HFFc6 (cell line): ENCODE measurements around the gene SSBP2. TPM values are rescaled to one million over a fixed set of nuclear protein-coding genes. Genes with fewer than 3 reads are reported as not detected.

ENCODE experiments used
- DNase-seq: peaks from one replicate; pipeline ENCODE4 v3.0.0-alpha.2; 2018
- H3K27ac Mint-ChIP-seq: 2 replicates; pipeline ENCODE4 v1.8.0; 2020; ENCODE audit warnings: mild to moderate bottlenecking, mixed read lengths
- H3K27me3 Mint-ChIP-seq: 2 replicates; pipeline ENCODE4 v1.8.0; 2021; ENCODE audit warnings: mild to moderate bottlenecking, moderate library complexity, mixed read lengths; ENCODE audit not compliant: insufficient read depth
- H3K36me3 Mint-ChIP-seq: 2 replicates; pipeline ENCODE4 v1.8.0; 2021; ENCODE audit warnings: low read depth, mixed read lengths
- H3K4me1 Mint-ChIP-seq: 2 replicates; pipeline ENCODE4 v1.8.0; 2020; ENCODE audit warnings: low read depth, mixed read lengths
- H3K4me3 Mint-ChIP-seq: 2 replicates; pipeline ENCODE4 v1.8.0; 2020; ENCODE audit warnings: mild to moderate bottlenecking, moderate library complexity, mixed read lengths
- H3K9me3 Mint-ChIP-seq: 2 replicates; pipeline ENCODE4 v1.8.0; 2020; ENCODE audit warnings: mild to moderate bottlenecking, mixed read lengths
- CTCF ChIP-seq: fragments of 200-600 bp; sonication (generic); IDR thresholded peaks from 2 replicates; pipeline ENCODE4 v1.5.0; 2021; ENCODE audit warnings: antibody characterized with exemption, mild to moderate bottlenecking
- long read RNA-seq: library from polyadenylated mRNA; unstranded; transcript quantifications from one replicate; pipeline ENCODE4 v2.0.0, GENCODE V29; 2019
- total RNA-seq, 6 experiments: library from RNA; stranded (reverse); fragmentation: NEBNext Ultra II Directional; extraction: Animal tissue kit (Norgen Biotek cat#: 25700); gene quantifications; 2 replicates in 1 of 6; 3 replicates in 5 of 6; pipeline ENCODE4 v1.2.3, GENCODE V29; 2021

SSBP2 gene
- total RNA-seq: 10 to 100 TPM; 21.0 to 28.6 (median 25.1) TPM
- long read RNA-seq, full-length matches to known transcripts: 21 of 28 reads
- long read RNA-seq, partial matches to known transcripts: 1 of 28 reads
- long read RNA-seq, other reads (novel, unspliced or antisense): 6 of 28 reads

DNA sequence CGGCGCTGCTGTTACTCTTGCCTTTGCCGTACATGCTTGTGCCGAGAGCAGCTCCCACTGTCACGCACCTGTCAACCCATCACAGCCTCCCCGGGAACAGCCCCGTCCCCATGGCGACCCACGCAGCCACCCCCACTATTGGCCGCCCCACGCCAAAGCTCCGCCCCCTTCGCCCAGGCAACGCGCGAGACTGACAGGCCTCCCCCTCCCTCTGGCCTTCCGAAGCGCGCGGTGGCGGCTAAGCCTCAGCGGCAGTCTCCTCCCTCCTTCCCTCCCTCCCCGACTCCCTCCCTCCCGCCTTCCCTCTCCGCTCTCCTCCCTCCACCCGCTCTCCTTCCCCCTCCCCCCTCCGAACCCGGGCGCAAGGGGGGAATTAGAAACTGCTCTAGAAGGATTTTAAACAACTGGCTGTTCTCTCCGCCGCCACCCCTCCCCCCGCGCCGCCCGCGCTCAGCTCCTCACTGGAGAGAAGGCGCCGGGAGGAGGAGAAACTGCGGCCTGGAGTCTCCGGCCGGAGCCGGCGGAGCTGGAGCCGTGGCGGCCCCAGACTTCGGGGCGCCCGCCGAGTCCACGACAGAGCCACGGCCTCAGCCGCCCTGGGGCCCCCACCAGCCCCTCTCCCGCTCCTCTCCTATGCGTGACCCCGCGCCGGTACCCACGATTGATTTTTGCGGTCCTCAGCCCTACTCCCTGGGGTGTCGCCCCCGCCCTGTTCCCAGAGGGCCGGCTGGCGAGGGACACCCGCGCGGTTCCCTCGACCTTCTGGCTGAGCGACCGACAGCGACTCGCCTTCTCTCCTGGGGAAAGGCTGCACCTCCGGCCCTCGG is at the start of gene SSBP2:
SSBP2 (minus strand) TSS at position 89 of the 827 bp plus-strand sequence; CDS start at position 34, 55 bp downstream.
- TF ChIP-seq CTCF: no peak
- H3K27me3 Mint-ChIP-seq: no peaks in the 10 kb centered on the region
- H3K27ac Mint-ChIP-seq: peak within 1 kb of the TSS; percentile 92
- DNase-seq: peak; percentile 96
- H3K4me3 Mint-ChIP-seq: peak within 1 kb of the TSS; percentile 91
- no peaks in the 10 kb centered on the region for H3K36me3 Mint-ChIP-seq
- peaks cover 54% of the 10 kb centered on the region for H3K4me1 Mint-ChIP-seq
- no peaks in the 10 kb centered on the region for H3K9me3 Mint-ChIP-seq

DNA sequence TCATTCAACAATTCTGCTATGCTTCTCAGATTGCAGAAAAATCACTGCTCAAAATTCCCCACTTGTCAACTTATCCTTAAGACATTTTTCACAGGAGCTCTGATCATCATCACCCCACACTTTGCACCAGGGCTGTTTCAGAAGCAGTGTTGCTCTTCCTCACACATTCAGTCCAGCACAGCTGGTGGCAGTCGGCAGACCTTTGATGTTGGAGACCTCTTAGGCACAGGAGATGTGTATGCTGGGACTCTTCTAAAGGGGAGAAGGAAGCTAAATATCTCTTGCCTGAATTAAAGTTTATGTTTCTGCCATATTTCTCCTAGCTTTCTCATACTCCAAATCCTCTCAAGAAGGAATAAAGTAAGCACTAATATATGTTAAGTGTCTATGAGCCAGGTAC is 44.8 kb upstream of the SSBP2 start:
- no peaks in the 10 kb centered on the region for H3K36me3 Mint-ChIP-seq
- no peak for TF ChIP-seq CTCF
- no peaks in the 10 kb centered on the region for H3K9me3 Mint-ChIP-seq
- H3K27me3 Mint-ChIP-seq: peaks cover 5% of the 10 kb centered on the region
- H3K27ac Mint-ChIP-seq: no peak overlapping the region
- DNase-seq: no peak
- H3K4me3 Mint-ChIP-seq: no peak overlapping the region
- no peaks in the 10 kb centered on the region for H3K4me1 Mint-ChIP-seq

GRCh38 chr5:81794226-81794625 is 43.3 kb upstream of the SSBP2 start:
- no peak overlapping the region for H3K27ac Mint-ChIP-seq
- no peaks in the 10 kb centered on the region for H3K4me1 Mint-ChIP-seq
- TF ChIP-seq CTCF: no peak
- H3K36me3 Mint-ChIP-seq: no peaks in the 10 kb centered on the region
- DNase-seq: no peak
- no peak overlapping the region for H3K4me3 Mint-ChIP-seq
- H3K9me3 Mint-ChIP-seq: no peaks in the 10 kb centered on the region
- peaks cover 5% of the 10 kb centered on the region for H3K27me3 Mint-ChIP-seq

DNA sequence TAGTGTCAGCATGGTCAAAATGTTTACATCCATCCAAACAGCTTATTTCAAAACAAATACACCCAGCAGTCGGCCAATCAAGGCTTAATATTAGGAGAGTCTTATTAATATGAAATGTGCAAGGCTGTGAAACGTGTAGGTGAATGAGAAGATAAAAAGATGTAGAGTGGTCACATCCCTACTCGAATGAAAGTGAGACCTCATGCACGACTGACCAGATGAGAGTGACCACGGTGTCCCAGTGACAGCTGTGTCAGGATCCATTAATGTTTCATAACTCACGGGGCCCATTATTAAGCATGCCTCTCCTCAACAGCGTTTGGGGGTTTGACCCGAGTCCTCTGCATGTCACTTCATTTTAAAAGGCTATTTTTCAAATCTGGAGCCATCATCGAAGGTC is 39.4 kb upstream of the SSBP2 start:
- no peaks in the 10 kb centered on the region for H3K9me3 Mint-ChIP-seq
- no peak overlapping the region for H3K4me3 Mint-ChIP-seq
- TF ChIP-seq CTCF: no peak
- H3K27ac Mint-ChIP-seq: no peak overlapping the region
- no peak for DNase-seq
- H3K4me1 Mint-ChIP-seq: peaks cover 25% of the 10 kb centered on the region
- no peaks in the 10 kb centered on the region for H3K36me3 Mint-ChIP-seq
- peaks cover 3% of the 10 kb centered on the region for H3K27me3 Mint-ChIP-seq

- Mint-ChIP-seq H3K27me3 (no peaks in the 10 kb centered on the region; the same call in none of the 2 replicates), H3K4me1 (peaks cover 25% of the 10 kb centered on the region), H3K27ac (no peak overlapping the region), H3K36me3 (no peaks in the 10 kb centered on the region), H3K4me3 (no peak overlapping the region), H3K9me3 (no peaks in the 10 kb centered on the region)
- no peak for TF ChIP-seq CTCF
- no peak for DNase-seq
Measured at GRCh38 chr5:81789033-81789432, 38.1 kb upstream of the SSBP2 start.
